NCI-H446 treated with DMSO at 0.1 percent for 48 hours (cell line): Measurements from ENCODE around the gene SPSB3.

Experiments
- DNase-seq: peaks from one replicate; lab custom pipeline; 2025; lab: John Stamatoyannopoulos, UW

The SPSB3 gene

DNA sequence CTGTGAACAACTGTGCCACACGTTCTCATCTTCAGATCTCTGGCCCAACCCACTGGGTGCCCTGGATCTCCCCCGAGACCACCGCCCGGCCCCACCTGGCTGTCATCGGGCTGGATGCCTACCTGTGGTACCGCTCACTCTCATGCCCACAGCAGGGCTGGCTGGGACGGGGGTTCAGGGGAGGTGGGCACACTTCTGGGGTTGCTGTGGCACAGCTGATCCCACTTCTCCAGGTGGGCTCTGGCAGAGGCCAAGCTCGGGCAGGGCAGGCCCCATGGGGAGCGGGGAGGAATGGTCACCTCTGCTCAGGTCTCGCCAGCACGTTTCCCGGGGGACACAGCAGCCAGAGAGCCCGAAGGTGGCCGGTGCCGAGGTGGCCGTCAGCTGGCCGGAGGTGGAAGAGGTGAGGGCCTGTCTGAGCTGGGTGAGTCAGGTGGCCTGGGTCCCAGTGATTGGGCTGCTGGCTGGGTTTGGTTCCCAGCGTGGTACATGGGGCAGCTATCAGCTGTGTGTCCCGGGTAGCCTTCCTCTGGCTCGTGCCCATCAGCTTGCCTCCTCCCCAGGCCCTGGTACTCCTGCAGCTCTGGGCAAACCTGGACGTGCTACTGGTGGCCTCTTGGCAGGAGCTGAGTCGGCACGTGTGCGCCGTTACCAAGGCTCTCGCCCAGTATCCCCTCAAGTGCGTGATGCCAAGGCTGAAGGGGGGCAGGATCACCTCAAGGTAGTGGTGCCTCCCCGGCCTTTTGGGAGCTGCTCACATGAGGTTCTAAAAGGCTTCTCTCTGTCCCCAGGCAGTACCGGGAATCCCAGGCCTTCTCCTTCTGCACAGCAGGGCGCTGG lies 7.1 kb downstream of the SPSB3 start:
- DNase-seq: no peak

- DNase-seq: no peak
Observed at GRCh38 chr16:1774448-1774780, 8.0 kb downstream of the SPSB3 start.

DNA sequence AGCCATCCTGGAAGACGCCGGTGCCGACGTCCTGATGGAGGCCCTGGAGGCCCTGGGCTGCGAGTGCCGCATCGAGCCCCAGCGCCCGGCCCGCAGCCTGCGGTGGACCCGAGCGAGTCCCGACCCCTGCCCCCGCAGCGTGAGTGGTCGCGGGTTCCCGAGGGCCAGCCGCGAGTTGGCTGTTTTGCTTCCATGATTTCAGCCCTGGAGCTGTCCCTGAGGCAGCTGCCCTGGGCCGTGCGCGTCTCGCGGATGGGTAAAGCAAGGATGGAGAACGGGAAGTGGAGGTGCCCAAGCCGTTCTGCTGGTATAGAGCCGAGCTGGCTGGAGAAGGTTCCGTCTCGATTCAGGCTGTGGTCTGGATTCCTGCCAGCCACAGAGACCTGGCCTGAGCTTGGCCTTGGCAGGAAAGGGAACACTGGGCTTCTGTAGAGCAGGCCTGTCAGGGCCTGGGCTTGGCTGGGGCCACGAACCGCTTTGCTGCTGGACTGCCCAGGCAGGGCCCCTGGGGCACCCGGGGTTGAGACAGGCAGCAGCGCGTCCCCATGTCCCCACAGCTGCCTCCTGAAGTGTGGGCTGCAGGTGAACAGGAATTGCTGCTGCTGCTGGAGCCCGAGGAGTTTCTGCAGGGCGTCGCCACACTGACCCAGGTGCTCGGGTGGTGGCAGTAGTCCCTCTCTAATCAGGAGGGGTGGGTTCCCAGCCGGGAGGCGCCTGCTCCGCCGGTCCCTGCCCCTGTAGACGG lies 8.5 kb downstream of the SPSB3 start:
- no peak for DNase-seq

- DNase-seq: peak; percentile 35
Observed at GRCh38 chr16:1772908-1773702, 9.3 kb downstream of the SPSB3 start, which contains the start of gene MRPS34. TSS of gene MRPS34 (minus strand) at chr16:1773134. CDS start at chr16:1773119, 15 bp downstream.

GRCh38 chr16:1772362-1772907 lies 9.9 kb downstream of the SPSB3 start, which contains the start of gene EME2:
TSS of gene EME2 (plus strand) at chr16:1772810. CDS start at chr16:1773228, 418 bp downstream.
- DNase-seq: no peak

DNA sequence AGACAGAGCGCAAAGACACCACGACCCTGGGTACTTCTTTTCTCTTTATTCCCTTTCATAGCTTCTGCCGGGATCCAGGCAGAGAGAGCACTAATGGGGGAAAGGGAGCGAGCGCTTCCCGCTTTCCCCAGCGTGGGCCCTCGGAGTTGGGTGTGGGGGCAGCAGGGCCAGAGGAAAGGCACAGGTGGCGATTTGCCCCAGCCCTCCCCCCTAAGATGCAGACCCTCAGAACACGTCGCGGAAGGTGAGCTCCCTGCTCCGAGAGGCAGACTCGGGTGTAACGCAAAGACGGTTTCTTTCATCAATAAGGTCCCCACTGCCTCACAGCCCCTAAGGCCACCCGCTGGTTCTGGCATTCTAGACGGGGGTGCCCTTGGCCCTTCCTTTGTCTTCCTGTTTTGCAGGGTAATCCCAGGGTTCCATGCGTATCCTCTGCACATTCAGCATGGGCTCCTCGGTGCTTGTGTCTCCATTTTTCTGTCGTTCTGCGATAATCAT lies 10.5 kb downstream of the SPSB3 start:
- no peak for DNase-seq

GRCh38 chr16:1771188-1771863 lies 11.0 kb downstream of the SPSB3 start, which contains the start of gene NME3:
TSS of gene NME3 (minus strand) at chr16:1771543. CDS start at chr16:1771534, 9 bp downstream.
- no peak for DNase-seq

GRCh38 chr16:1770328-1771187 lies 11.8 kb downstream of the SPSB3 start:
- DNase-seq: no peak

DNA sequence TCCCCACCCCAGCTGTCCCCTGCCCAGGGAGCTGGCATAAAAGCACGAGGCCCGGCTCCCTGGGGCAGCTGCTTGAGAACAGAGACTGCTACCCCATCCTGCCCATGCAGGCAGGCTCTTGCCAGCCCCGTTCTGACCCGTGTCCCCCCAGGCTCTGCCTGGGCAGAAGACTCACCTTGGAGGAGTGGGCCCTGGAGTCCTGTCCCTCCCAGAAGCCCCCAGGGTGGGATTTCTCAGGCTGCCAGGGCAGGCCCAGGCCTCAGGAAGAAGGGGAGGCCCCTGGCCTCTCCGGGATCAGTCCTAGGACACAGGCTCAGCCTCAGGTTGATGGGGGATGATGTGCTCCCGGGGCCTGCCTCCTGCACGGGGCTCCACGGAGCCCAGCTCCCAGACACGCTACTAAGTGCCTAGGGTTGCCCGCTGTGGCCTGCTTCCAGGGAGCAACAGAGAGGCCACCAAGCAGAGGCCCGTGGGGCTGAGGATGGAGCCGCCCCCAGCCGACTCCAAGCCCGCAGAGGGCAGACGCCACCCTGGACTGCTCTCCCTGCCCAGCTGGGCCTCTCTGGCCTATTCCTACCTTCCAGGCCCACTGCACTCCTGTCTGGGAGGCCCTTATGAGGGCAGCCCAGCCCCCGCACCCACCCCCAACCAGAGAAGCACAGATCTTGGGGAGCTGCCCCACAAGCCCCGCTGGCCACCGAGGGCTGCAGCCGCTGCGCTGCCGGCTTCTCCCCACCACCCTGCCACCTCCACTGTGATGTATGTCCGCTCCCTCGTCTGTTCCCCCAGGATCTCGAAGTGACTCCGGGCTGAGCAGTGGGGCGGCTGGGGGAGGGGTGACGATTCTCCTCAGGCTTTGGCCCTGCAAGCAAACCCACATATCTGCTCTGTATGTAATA lies 12.7 kb downstream of the SPSB3 start:
- no peak for DNase-seq

- DNase-seq: no peak
Observed at GRCh38 chr16:1768767-1769401, 13.5 kb downstream of the SPSB3 start.

GRCh38 chr16:1768061-1768766 lies 14.2 kb downstream of the SPSB3 start:
- no peak for DNase-seq

DNA sequence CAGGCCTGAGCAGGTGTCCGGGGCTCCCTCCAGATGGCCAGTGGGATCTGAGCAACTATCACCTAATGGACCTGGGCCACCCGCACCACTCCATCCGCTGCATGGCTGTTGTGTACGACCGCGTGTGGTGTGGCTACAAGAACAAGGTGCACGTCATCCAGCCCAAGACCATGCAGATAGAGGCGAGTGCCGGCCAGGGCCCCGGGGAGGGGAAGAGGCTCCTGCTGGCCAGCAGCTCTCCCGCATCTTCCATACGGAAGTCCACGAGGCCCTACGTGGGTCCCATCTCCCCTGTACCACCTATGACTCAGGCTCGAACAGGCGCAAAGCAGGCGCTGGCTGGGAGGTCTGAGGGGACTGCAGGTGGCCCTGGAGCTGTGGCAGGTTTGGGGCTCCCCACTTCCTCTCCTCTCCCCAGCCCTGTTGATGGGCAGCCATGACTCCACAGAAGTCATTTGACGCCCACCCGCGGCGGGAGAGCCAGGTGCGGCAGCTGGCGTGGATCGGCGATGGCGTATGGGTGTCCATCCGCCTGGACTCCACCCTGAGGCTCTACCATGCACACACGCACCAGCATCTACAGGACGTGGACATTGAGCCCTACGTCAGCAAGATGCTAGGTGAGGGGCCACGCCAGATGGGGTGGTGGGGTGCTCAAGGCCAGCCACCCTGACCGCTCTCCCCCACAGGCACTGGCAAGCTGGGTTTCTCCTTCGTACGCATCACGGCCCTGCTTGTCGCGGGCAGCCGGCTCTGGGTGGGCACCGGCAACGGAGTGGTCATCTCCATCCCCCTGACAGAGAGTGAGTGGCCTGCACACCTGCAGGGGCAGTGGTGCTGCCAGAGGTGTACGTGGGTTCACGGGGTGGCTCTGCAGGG lies 15.0 kb downstream of the SPSB3 start:
- DNase-seq: no peak

DNA sequence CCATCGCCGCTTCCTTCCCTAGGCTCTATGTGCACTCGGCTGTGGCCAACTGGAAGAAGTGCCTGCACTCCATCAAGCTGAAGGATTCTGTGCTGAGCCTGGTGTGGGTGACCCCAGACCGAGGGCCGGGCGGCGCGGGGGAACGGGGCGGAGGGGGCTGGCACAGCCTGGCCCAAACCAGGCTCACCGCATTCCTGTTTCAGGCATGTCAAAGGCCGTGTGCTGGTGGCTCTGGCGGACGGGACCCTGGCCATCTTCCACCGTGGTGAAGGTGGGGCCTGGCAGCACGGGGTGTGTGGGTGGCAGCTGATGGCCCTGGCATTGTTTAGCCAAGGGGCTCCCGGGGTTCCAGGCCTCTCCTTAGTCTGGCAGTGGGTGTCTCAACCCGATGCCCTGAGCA lies 15.7 kb downstream of the SPSB3 start:
- no peak for DNase-seq

GRCh38 chr16:1766231-1766630 lies 16.1 kb downstream of the SPSB3 start:
- no peak for DNase-seq

DNA sequence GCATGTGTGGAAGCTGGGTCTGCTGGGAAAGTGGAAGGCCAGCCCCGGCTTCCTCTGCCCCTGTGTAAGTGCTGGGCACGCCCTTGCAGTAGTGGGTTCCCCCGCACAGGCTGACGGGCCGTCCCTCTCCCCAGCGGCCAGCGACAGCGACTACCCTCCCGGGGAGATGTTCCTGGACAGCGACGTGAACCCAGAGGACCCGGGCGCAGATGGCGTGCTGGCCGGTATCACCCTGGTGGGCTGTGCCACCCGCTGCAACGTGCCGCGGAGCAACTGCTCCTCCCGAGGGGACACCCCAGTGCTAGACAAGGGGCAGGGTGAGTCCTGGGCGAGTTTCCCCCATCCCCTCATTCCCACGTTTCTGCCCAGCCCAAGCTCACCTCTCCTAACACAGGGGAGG lies 16.5 kb downstream of the SPSB3 start:
- DNase-seq: no peak

DNA sequence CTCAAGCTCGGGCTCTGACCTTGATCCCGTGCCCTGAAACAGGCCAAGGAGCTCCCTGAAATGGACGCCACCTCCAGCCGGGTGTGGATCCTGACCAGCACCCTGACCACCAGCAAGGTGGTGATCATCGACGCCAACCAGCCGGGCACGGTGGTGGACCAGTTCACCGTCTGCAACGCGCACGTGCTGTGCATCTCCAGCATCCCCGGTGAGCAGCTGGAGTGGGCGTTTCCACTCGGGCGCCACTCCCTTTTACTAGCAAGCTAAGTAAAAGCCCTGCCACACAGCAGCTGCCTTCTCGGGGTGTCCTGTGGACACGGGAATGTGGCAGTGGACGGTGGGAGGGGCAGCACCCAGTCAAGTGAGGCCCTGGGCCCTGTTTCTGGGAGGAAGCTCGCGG lies 17.4 kb downstream of the SPSB3 start:
- DNase-seq: no peak
